ENCODE results near the gene DPYSL4. TPM values are rescaled to one million over a fixed set of nuclear protein-coding genes. Genes with fewer than 3 reads are reported as not detected.

The DPYSL4 gene
- total RNA-seq, 1 donor from 2014 or later, result 39.3 TPM

Other genes starting within 250 kb of the DPYSL4 start
- gene BNIP3, start 205.0 kb upstream of the DPYSL4 start, total RNA-seq, result 29.0 TPM
- gene JAKMIP3, start 121.0 kb upstream of the DPYSL4 start, total RNA-seq, result 4.7 TPM
- gene STK32C, start 121.0 kb downstream of the DPYSL4 start, total RNA-seq, result 21.9 TPM
- gene LRRC27, start 145.2 kb downstream of the DPYSL4 start, total RNA-seq, result 13.5 TPM
- 5.7 TPM for gene PWWP2B, start 210.3 kb downstream of the DPYSL4 start, total RNA-seq

Data from temporal lobe (tissue), 1 donor.